K562 (cell line): ENCODE data around the gene SCN5A. TPM values are rescaled to one million over a fixed set of nuclear protein-coding genes. Genes with fewer than 3 reads are reported as not detected.

Source experiments
- ATAC-seq: fragments of 200-7000 bp; cut with Tn5 transposase; 3 replicates; pipeline ENCODE4 v1.9.1; 2020; ENCODE audit warnings: moderate library complexity
- BruUV-seq: library from RNA; stranded (reverse); fragments of 400-500 nt; replicated peaks from 2 replicates; lab custom pipeline; 2021; lab: Mats Ljungman, UMichigan
- CTCF ChIA-PET: fragments of 300-600 bp; formaldehyde crosslinking; extraction: SDS; loops from one replicate; lab custom pipeline; 2021; ENCODE audit warnings: low intra/inter-chr PET ratio; lab: Yijun Ruan, JAX
- POLR2A ChIA-PET: fragments of 300-600, 350-650 bp; sonication (Branson Sonifier 250); formaldehyde crosslinking; extraction: SDS; loops from one replicate; lab custom pipeline; 2021; ENCODE audit warnings: antibody characterized with exemption, inconsistent platforms; lab: Yijun Ruan, JAX
- DNase-seq, 4 experiments: peaks; one replicate each; pipeline versions ENCODE4 v3.0.0 to v3.0.0-alpha.2; 2011 to 2018; ENCODE audit warnings: low spot score in 3 of 4, mixed read lengths in 3 of 4; ENCODE audit errors: extremely low read depth in 1 of 4
- FAIRE-seq: peaks from 2 replicates; lab custom pipeline; 2011; peaks lifted over from hg19 to GRCh38; lab: Jason Lieb, UNC
- H2AFZ ChIP-seq: 2 replicates; pipeline ENCODE4 v1.6.0; 2011; ENCODE audit warnings: low read depth, low read length, control low read depth, inconsistent platforms
- H3K27ac ChIP-seq: fragments of 200-600 bp; 3 replicates; pipeline ENCODE4 v1.8.0; 2011; ENCODE audit warnings: low read depth, mild to moderate bottlenecking, control low read depth, inconsistent platforms, low read length, moderate library complexity, mixed read lengths; ENCODE audit errors: extremely low read depth
- H3K27me3 ChIP-seq, 2 experiments: fragments of 300-600 bp in 1 of 2; 2 replicates in 1 of 2; 3 replicates in 1 of 2; pipeline versions ENCODE4 v1.6.0 to v1.8.0; 2011; ENCODE audit warnings: inconsistent platforms in 2 of 2, low read length in 2 of 2, mild to moderate bottlenecking in 1 of 2, mixed read lengths in 1 of 2, moderate library complexity in 1 of 2; ENCODE audit not compliant: control insufficient read depth in 2 of 2, insufficient read depth in 2 of 2
- H3K36me3 ChIP-seq: fragments of 300-600 bp; 3 replicates; pipeline ENCODE4 v1.8.0; 2011; ENCODE audit warnings: mild to moderate bottlenecking, low read length, inconsistent platforms; ENCODE audit not compliant: control insufficient read depth, insufficient read depth
- H3K4me1 ChIP-seq, 2 experiments: fragments of 200-600 bp in 1 of 2; replicated peaks in 1 of 2; 2 replicates in 1 of 2; 3 replicates in 1 of 2; pipeline versions ENCODE4 v1.5.1 to v1.8.0; 2011; ENCODE audit warnings: inconsistent platforms in 2 of 2, low read length in 2 of 2, mild to moderate bottlenecking in 1 of 2, mixed read lengths in 1 of 2, moderate library complexity in 1 of 2; ENCODE audit not compliant: control insufficient read depth in 2 of 2, insufficient read depth in 2 of 2
- H3K4me2 ChIP-seq: 2 replicates; pipeline ENCODE4 v1.6.1; 2011; ENCODE audit warnings: low read length, control low read depth, inconsistent platforms, mixed read lengths; ENCODE audit not compliant: insufficient read depth
- H3K4me3 ChIP-seq: fragments of 200-600 bp; sonication (generic), shearing (Covaris generic); 2 replicates; pipeline ENCODE4 v1.5.1; 2016; ENCODE audit warnings: control low read depth, inconsistent platforms
- H3K79me2 ChIP-seq: fragments of 200-600 bp; 3 replicates; pipeline ENCODE4 v1.8.0; 2011; ENCODE audit warnings: low read length, inconsistent platforms; ENCODE audit not compliant: control insufficient read depth, insufficient read depth
- H3K9ac ChIP-seq, 2 experiments: 2 replicates each; pipeline versions ENCODE4 v1.6.0 to v1.6.1; 2011; ENCODE audit warnings: low read depth in 2 of 2, low read length in 2 of 2, control low read depth in 1 of 2, inconsistent platforms in 1 of 2, mild to moderate bottlenecking in 1 of 2, mixed read lengths in 1 of 2; ENCODE audit not compliant: insufficient read depth in 1 of 2
- H3K9me1 ChIP-seq: one replicate; pipeline ENCODE4 v1.6.0; 2011; ENCODE audit warnings: inconsistent platforms, mild to moderate bottlenecking, low read length, moderate library complexity; ENCODE audit not compliant: control insufficient read depth, insufficient read depth
- H3K9me3 ChIP-seq: replicated peaks from 2 replicates; pipeline ENCODE4 v1.5.1; 2011; ENCODE audit warnings: low read depth, low read length, inconsistent platforms; ENCODE audit not compliant: control insufficient read depth, insufficient read depth
- H4K20me1 ChIP-seq: replicated peaks from 2 replicates; pipeline ENCODE4 v1.6.1; 2011; ENCODE audit warnings: low read length, inconsistent platforms, mixed read lengths; ENCODE audit not compliant: control insufficient read depth, insufficient read depth
- BCL6 ChIP-seq: fragments of 250-450 bp; sonication (Bioruptor Pico); IDR thresholded peaks from 2 replicates; pipeline ENCODE4 v1.4.0; 2020
- CBFA2T3 ChIP-seq: fragments of 450-650 bp; IDR thresholded peaks from 2 replicates; pipeline ENCODE4 v1.6.1; 2017
- COPS2 ChIP-seq: fragments of 450-650 bp; conservative IDR thresholded peaks from 2 replicates; pipeline ENCODE4 v1.6.1; 2016; ENCODE audit warnings: mild to moderate bottlenecking, moderate library complexity
- HCFC1 ChIP-seq: IDR thresholded peaks from 2 replicates; pipeline ENCODE4 v1.6.1; 2012; ENCODE audit warnings: low read depth, low read length, improper control_type of control experiment
- HDAC1 ChIP-seq, 2 experiments: fragments of 450-650 bp; IDR thresholded peaks; 2 replicates each; pipeline ENCODE4 v1.6.1; 2016 to 2017; ENCODE audit warnings: inconsistent platforms in 1 of 2, mild to moderate bottlenecking in 1 of 2, moderate library complexity in 1 of 2
- NR4A1 ChIP-seq, 2 experiments: fragments of 250-450 bp in 1 of 2; fragments of 450-650 bp in 1 of 2; sonication (Bioruptor Pico) in 1 of 2; IDR thresholded peaks; 2 replicates each; pipeline versions ENCODE4 v1.4.0 to v1.6.1; 2016 to 2020; ENCODE audit warnings: mild to moderate bottlenecking in 2 of 2, missing compliant biosample characterization in 1 of 2, missing genetic modification characterization in 1 of 2, moderate library complexity in 1 of 2
- PTBP1 ChIP-seq: fragments of 200-400 bp; formaldehyde crosslinking; IDR thresholded peaks from 2 replicates; pipeline ENCODE4 v1.6.1; 2017; ENCODE audit warnings: low read depth, low read length
- TOE1 ChIP-seq, 2 experiments: fragments of 450-650 bp in 1 of 2; sonication (generic) in 1 of 2; formaldehyde crosslinking in 1 of 2; IDR thresholded peaks; 2 replicates each; pipeline versions ENCODE4 v1.7.1 to v1.8.0; 2016 to 2022; ENCODE audit warnings: borderline replicate concordance in 2 of 2, mild to moderate bottlenecking in 2 of 2, antibody characterized with exemption in 1 of 2, inconsistent platforms in 1 of 2, low read depth in 1 of 2, missing genetic modification reagents in 1 of 2, moderate library complexity in 1 of 2
- WGBS: fragments of 100-300 bp; shearing (Covaris generic); methylation state at CpG from one replicate; pipeline ENCODE4 v1.1.6; 2016; ENCODE audit warnings: low coverage, mixed read lengths; ENCODE audit not compliant: insufficient coverage; ENCODE audit errors: missing lambda C conversion rate; 5-methylcytosine and 5-hydroxymethylcytosine counted together
- in situ Hi-C: fragments of 300-500 bp; cut with MboI; formaldehyde crosslinking; loops from 4 replicates; pipeline ENCODE4 v1.15.0; 2018; ENCODE audit warnings: inconsistent platforms, mixed read lengths
- intact Hi-C: fragments of 100-400 bp; cut with micrococcal nuclease; formaldehyde crosslinking; loops from 2 replicates; pipeline ENCODE4 v1.14.2; 2022
- polyA plus RNA-seq, 8 experiments: library from polyadenylated mRNA; depleted of rRNA in 4 of 8; stranded (reverse) in 5 of 8; unstranded in 3 of 8; fragments of >200 nt; fragmentation: Nextera tagmentation in 2 of 8; fragmentation: Illumina TruSeq in 1 of 8; extraction: Ambion mirVana in 2 of 8; extraction: Trizol in 1 of 8; gene quantifications; 2 replicates each; pipeline versions ENCODE4 v1.2.1 to v1.2.3, GENCODE V29; 2011 to 2014; ENCODE audit warnings: inconsistent platforms in 1 of 8, missing spikeins in 1 of 8
- total RNA-seq, 7 experiments: library from RNA; depleted of rRNA in 6 of 7; stranded (reverse); fragments of >200 nt in 6 of 7; fragmentation: Illumina TruSeq in 2 of 7; extraction: Trizol in 2 of 7; gene quantifications; 2 replicates each; pipeline versions ENCODE4 v1.2.1 to v1.2.3, GENCODE V29; 2011 to 2021; ENCODE audit warnings: low replicate concordance in 1 of 7
- TF ChIP-seq, protein P1 (sequence below): fragments of 250-450 bp; sonication (Bioruptor Pico); IDR thresholded peaks from 2 replicates; pipeline ENCODE4 v1.8.0; 2021; ENCODE audit warnings: mild to moderate bottlenecking, moderate library complexity
- TF ChIP-seq, protein P2 (sequence below): fragments of 250-450 bp; sonication (Bioruptor Pico); IDR thresholded peaks from 2 replicates; pipeline ENCODE4 v1.4.0; 2020; ENCODE audit warnings: borderline replicate concordance

SCN5A gene
- total and polyA plus RNA-seq, 9 of the 15 experiments (the other 6 are each of a cell fraction or from before 2014, with no cell fraction given) = 0.07 to 1.4 (median 0.21) TPM; not detected in 2

DNA sequence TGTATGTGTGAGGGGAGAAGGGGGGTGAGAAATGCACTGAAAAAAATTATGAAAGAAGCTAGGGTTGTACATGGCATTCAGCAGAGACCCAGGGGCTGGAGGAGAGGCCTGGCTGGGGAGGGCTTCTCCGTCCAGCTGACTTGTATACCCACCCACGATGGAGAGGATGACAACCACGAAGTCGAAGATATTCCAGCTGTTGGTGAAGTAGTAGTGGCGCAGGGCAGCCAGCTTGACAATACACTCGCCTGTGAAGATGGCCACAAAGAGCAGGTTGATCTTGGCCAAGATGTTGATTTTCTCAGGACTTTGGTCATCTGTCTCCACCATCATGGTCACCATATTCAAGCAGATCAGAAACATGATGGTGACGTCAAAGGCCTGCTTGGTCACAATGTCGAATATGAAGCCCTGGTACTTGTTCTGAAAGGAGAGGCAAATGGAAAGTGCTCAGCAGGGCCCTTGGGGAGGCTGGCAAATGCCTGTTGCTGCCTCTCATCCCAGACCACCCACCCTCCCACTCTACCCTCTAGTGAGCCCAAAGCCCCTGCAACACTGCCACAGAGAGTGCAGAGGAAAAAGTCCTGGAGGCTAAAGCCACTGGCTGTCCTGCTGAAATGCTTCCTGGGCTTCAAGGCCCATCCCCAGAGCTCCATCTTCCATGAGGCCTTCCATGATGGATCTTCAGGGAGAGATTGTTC is 95.2 kb downstream of the SCN5A start:
- Histone ChIP-seq H3K9ac (no peak overlapping the region), H4K20me1 (no peaks in the 10 kb centered on the region), H3K4me3 (no peak overlapping the region), H3K9me3 (no peaks in the 10 kb centered on the region), H3K36me3 (no peaks in the 10 kb centered on the region), H3K4me1 (no peaks in the 10 kb centered on the region), H3K27ac (no peak overlapping the region)
- intact Hi-C loops = no loop called here
- ChIA-PET POLR2A (interaction anchor here (0.6 to 2.3 kb wide), 6 partner anchors 10 to 580 kb away, joined by 3 to 15 read pairs (median 3); no protein-coding TSS in a partner anchor), CTCF (no interaction called here)
- FAIRE-seq (peak; percentile 32), ATAC-seq (no peak), DNase-seq (no peak)
- no peak for TF ChIP-seq TOE1 (IDR thresholded peaks at IDR 0.05; ENCODE audit: borderline replicate concordance)
- TF ChIP-seq TOE1 (CRISPR knock-in tag; IDR thresholded peaks at IDR 0.05; ENCODE audit: borderline replicate concordance, low read depth) = no peak
- TF ChIP-seq, all 486 proteins: peak for 0
- H2AFZ ChIP-seq = no peak overlapping the region
- H3K27me3 ChIP-seq = peaks cover 30 to 43% of the 10 kb centered on the region in 2 experiments
- no TSS peak for BruUV-seq
- in situ Hi-C loops = no loop called here
- no peaks in the 10 kb centered on the region for H3K79me2 ChIP-seq
- WGBS = 4% methylated on average over 8 of the region's 8 CpGs
- no peaks in the 10 kb centered on the region for H3K9me1 ChIP-seq
- H3K4me2 ChIP-seq = no peak overlapping the region

DNA sequence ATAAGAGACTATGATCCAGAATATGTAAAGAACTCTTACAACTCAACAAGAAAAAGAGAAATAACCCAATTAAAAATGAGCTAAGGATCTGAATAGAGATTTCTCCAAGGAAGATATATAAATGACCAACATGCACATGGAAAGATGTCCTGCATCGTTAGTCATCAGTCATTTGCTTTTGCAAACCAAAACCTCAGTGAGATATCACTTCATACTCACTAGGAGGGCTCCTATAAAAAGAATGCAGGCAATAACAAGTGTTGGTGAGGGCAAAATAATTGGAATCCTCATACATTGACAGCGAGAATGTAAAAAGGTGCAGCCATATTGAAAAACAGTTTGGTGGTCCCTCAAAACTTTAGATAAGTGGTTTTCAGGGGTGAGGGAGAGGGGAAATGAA is 96.4 kb downstream of the SCN5A start:
- no peak for DNase-seq
- H2AFZ ChIP-seq = no peak overlapping the region
- ChIA-PET CTCF (no interaction called here), POLR2A (interaction anchor here (0.8 to 2.3 kb wide), 2 partner anchors 9 to 10 kb away, joined by 3 to 15 read pairs; no protein-coding TSS in a partner anchor)
- no peaks in the 10 kb centered on the region for H3K9me3 ChIP-seq
- no peak for ATAC-seq
- H3K36me3 ChIP-seq = no peaks in the 10 kb centered on the region
- 0% methylated on average over 2 of the region's 2 CpGs for WGBS
- no peaks in the 10 kb centered on the region for H3K9me1 ChIP-seq
- peaks cover 39 to 55% of the 10 kb centered on the region in 2 experiments for H3K27me3 ChIP-seq
- no peaks in the 10 kb centered on the region for H3K79me2 ChIP-seq
- no peak overlapping the region for H3K4me3 ChIP-seq
- FAIRE-seq = no peak
- no peak overlapping the region for H3K9ac ChIP-seq
- in situ Hi-C loops = no loop called here
- H3K4me2 ChIP-seq = no peak overlapping the region
- H3K4me1 ChIP-seq = no peaks in the 10 kb centered on the region; a peak in 1 of 5 replicates
- intact Hi-C loops = no loop called here
- H4K20me1 ChIP-seq = no peaks in the 10 kb centered on the region; the same call in 1 of the 2 replicates
- no peak overlapping the region for H3K27ac ChIP-seq
- no TSS peak for BruUV-seq
- TF ChIP-seq HDAC1 (IDR thresholded peaks at IDR 0.05) = no peak
- TF ChIP-seq, protein P1, sequence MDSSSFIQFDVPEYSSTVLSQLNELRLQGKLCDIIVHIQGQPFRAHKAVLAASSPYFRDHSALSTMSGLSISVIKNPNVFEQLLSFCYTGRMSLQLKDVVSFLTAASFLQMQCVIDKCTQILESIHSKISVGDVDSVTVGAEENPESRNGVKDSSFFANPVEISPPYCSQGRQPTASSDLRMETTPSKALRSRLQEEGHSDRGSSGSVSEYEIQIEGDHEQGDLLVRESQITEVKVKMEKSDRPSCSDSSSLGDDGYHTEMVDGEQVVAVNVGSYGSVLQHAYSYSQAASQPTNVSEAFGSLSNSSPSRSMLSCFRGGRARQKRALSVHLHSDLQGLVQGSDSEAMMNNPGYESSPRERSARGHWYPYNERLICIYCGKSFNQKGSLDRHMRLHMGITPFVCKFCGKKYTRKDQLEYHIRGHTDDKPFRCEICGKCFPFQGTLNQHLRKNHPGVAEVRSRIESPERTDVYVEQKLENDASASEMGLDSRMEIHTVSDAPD (CRISPR knock-in tag) = no peak
- TF ChIP-seq COPS2 = no peak
- no peak for TF ChIP-seq NR4A1 (CRISPR knock-in tag; IDR thresholded peaks at IDR 0.05)
- TF ChIP-seq NR4A1 (tag; IDR thresholded peaks at IDR 0.05) = no peak
- TF ChIP-seq, protein P2, sequence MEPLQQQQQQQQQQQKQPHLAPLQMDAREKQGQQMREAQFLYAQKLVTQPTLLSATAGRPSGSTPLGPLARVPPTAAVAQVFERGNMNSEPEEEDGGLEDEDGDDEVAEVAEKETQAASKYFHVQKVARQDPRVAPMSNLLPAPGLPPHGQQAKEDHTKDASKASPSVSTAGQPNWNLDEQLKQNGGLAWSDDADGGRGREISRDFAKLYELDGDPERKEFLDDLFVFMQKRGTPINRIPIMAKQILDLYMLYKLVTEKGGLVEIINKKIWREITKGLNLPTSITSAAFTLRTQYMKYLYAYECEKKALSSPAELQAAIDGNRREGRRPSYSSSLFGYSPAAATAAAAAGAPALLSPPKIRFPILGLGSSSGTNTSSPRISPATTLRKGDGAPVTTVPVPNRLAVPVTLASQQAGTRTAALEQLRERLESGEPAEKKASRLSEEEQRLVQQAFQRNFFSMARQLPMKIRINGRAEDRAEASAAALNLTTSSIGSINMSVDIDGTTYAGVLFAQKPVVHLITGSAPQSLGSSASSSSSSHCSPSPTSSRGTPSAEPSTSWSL (CRISPR knock-in tag) = no peak
- no peak for TF ChIP-seq PTBP1
- TF ChIP-seq HCFC1 = no peak
- no peak for TF ChIP-seq CBFA2T3
- TF ChIP-seq BCL6 (CRISPR knock-in tag) = no peak
